NT2/D1 (cell line): ENCODE results near the gene YWHAE.

Source experiments
- SUZ12 ChIP-seq: IDR thresholded peaks from 2 replicates; pipeline ENCODE4 v1.6.1; 2011; ENCODE audit not compliant: insufficient read length, insufficient read depth; ENCODE audit errors: extremely low read depth
- ZNF274 ChIP-seq: IDR thresholded peaks from 2 replicates; pipeline ENCODE4 v1.6.1; 2011; ENCODE audit warnings: mild to moderate bottlenecking, low read depth, low read length

- TF ChIP-seq SUZ12 (no peak), ZNF274 (no peak)
These were observed 99.6 kb downstream of the YWHAE start for GRCh38 chr17:1300371-1300905.
